Measurements from ENCODE around the gene SNRPB2. TPM values are rescaled to one million over a fixed set of nuclear protein-coding genes. Genes with fewer than 3 reads are reported as not detected.

The SNRPB2 gene
- total and polyA plus RNA-seq, 9 of the 15 experiments (the other 6 are each of a cell fraction or from before 2014, with no cell fraction given): 40.0 to 131 (median 89.4) TPM

GRCh38 chr20:16693278-16693677 is 36.5 kb upstream of the SNRPB2 start (continued):
- TF ChIP-seq ZBTB1 (CRISPR knock-in tag; IDR thresholded peaks at IDR 0.05; ENCODE audit: borderline replicate concordance, low read depth) (no peak), ZNF589 (CRISPR knock-in tag; IDR thresholded peaks at IDR 0.05; ENCODE audit: low read depth) (no peak)

- Histone ChIP-seq H3K9ac (ENCODE audit: insufficient read depth in 1 of 2, low read depth in 2 of 2, low read length in 2 of 2) (no peak overlapping the region), H3K4me3 (no peak overlapping the region), H3K27me3 (ENCODE audit: control insufficient read depth in 2 of 2, insufficient read depth in 2 of 2, low read length in 2 of 2) (no peaks in the 10 kb centered on the region), H4K20me1 (replicated peaks; ENCODE audit: control insufficient read depth, insufficient read depth, low read length) (no peaks in the 10 kb centered on the region), H3K4me1 (replicated peaks in 1 of 2; ENCODE audit: control insufficient read depth in 2 of 2, insufficient read depth in 2 of 2, low read length in 2 of 2) (no peaks in the 10 kb centered on the region), H3K36me3 (ENCODE audit: control insufficient read depth, insufficient read depth, low read length) (no peaks in the 10 kb centered on the region), H2AFZ (ENCODE audit: low read depth, low read length) (no peak overlapping the region), H3K4me2 (ENCODE audit: insufficient read depth, low read length) (no peak overlapping the region), H3K9me3 (replicated peaks; ENCODE audit: control insufficient read depth, insufficient read depth, low read depth, low read length) (no peaks in the 10 kb centered on the region), H3K79me2 (ENCODE audit: control insufficient read depth, insufficient read depth, low read length) (no peaks in the 10 kb centered on the region), H3K9me1 (ENCODE audit: control insufficient read depth, insufficient read depth, low read length) (no peaks in the 10 kb centered on the region), H3K27ac (ENCODE audit: extremely low read depth, low read depth, low read length) (no peak overlapping the region)
- FAIRE-seq (no peak), ATAC-seq (no peak), DNase-seq (ENCODE audit: extremely low read depth in 1 of 4, low spot score in 3 of 4) (no peak)
- in situ Hi-C loops (cut with MboI) (no loop called here), intact Hi-C loops (cut with micrococcal nuclease) (no loop called here)
- WGBS (ENCODE audit: insufficient coverage, low coverage, missing lambda C conversion rate): 0% methylated on average over 3 of the region's 3 CpGs
- CTCF ChIA-PET (ENCODE audit: low intra/inter-chr PET ratio): no interaction called here
- POLR2A ChIA-PET: no interaction called here
- BruUV-seq (replicated peaks): no TSS peak
- TF ChIP-seq ZNF384 (IDR thresholded peaks at IDR 0.05; ENCODE audit: low read depth, low read length) (no peak), ZNF23 (CRISPR knock-in tag; IDR thresholded peaks at IDR 0.05) (no peak), BACH1 (tag; IDR thresholded peaks at IDR 0.05) (no peak), NRF1 (conservative IDR thresholded peaks at IDR 0.05 in 1 of 2, IDR thresholded peaks at IDR 0.05 in 1 of 2) (no peak), FOXP1 (CRISPR knock-in tag; IDR thresholded peaks at IDR 0.05) (no peak), CHD4 (IDR thresholded peaks at IDR 0.05; ENCODE audit: insufficient read depth, insufficient replicate concordance, low read depth, low read length, poor library complexity, severe bottlenecking) (no peak)
- TF ChIP-seq, protein P1, sequence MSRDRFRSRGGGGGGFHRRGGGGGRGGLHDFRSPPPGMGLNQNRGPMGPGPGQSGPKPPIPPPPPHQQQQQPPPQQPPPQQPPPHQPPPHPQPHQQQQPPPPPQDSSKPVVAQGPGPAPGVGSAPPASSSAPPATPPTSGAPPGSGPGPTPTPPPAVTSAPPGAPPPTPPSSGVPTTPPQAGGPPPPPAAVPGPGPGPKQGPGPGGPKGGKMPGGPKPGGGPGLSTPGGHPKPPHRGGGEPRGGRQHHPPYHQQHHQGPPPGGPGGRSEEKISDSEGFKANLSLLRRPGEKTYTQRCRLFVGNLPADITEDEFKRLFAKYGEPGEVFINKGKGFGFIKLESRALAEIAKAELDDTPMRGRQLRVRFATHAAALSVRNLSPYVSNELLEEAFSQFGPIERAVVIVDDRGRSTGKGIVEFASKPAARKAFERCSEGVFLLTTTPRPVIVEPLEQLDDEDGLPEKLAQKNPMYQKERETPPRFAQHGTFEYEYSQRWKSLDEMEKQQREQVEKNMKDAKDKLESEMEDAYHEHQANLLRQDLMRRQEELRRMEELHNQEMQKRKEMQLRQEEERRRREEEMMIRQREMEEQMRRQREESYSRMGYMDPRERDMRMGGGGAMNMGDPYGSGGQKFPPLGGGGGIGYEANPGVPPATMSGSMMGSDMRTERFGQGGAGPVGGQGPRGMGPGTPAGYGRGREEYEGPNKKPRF (IDR thresholded peaks at IDR 0.05; ENCODE audit: low read depth, low read length): no peak
These were observed 35.7 kb upstream of the SNRPB2 start for GRCh38 chr20:16694161-16694560.

Measured in K562 (cell line).